Measurements from ENCODE around the gene CRTAC1.

CRTAC1 gene

DNA sequence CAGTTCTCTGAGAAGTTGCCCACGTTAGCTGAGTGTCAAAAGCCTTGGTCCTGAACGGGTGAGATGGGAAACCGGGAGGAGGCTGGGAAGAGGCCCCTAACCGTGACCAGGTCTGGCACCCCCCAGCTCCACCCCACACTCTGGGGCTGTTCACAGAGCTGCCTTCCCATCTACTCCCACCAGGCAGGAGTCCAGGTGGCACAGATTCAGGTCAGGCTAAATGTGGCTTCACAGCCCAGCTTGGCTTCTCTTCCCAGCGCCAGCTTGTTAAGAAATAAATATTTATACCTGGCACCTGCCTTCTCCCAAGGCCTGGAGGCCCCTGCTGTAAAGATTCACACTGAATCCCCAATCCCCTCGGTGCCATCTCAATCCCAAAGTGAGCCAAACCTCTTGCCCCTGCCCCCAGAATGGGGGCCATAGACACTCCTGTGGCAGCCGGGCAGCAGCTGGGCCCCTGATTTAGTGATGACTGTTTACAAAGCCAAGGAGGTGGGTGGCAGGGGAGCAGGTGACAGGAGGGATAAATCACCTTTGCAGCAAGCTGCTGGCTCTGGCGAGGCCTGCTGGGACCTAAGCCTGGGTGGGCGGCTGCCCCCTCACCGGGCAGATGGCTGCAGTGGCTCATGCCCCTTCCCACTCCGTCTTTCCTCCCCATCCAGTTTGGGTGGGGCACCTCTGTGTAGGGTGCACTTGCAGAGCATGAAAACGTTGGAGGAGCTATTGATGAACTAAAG lies 108.2 kb downstream of the CRTAC1 start:
- no peak for DNase-seq

DNA sequence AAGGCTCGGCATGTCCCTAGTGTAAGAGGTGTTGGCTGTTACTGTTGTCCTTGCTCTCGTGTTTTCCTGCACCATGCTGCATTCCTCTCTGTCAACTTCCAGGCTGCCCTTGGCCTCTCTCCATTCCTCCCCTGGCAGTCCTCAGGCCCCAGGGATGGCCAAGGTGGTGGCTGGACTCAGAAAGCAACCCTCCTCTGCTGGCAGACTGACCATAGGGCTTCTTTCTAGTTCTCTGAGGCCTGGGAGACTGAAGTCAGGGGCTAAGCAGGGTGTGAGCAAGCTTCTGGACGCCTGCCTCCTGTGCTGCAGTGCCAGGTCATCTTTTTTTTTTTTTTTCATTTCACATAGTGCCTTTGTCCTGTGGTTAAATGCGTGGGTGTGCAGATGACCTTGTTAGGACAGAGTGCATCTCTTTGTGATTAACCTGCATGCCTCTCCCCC lies 108.8 kb downstream of the CRTAC1 start:
- DNase-seq, result no peak

- no peak for DNase-seq
These were observed 109.6 kb downstream of the CRTAC1 start for GRCh38 chr10:97920865-97921264.

GRCh38 chr10:97919012-97919411 lies 111.4 kb downstream of the CRTAC1 start:
- no peak for DNase-seq

DNA sequence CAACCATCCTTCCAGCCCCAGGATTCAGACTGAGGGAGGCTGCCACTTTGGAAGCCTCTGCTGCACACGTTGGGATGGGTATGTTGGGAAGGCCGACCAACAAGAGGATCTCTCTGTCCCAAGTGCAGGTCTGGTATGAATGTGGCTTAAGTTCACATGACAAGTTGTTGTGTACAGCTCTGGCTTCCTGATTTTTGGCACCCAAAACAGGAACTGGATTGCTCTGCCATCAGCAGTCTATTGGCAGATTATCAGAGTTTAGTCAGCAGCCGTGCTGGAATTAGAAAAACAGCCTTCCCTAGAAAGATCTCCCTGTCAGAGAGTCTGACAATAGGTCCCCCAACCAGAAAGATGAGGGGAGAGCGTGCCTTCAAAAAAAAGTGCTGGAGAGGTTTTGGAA lies 113.8 kb downstream of the CRTAC1 start:
- no peak for DNase-seq

- DNase-seq, result no peak
These were observed 114.9 kb downstream of the CRTAC1 start for GRCh38 chr10:97915346-97916131.

DNA sequence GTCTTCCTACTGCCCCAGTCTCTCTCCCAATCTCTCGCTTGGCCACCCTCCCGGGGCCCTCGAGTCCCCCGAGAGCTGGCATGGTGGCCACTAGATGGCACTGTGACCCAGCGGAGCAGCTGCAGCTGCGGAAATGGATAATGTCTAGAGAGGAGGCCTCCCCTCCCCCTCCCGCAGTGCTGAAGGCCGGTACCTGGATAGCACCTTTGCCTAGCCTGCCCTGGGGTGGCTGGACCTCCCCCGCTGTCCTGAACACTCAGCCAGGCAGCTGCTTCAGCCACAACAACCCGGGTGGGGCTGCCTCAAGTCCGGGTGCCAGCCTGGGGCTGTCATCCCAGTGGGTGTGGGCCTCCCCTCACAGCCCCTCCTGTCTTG lies 115.6 kb downstream of the CRTAC1 start:
- peak; percentile 84 to 86 for DNase-seq

DNA sequence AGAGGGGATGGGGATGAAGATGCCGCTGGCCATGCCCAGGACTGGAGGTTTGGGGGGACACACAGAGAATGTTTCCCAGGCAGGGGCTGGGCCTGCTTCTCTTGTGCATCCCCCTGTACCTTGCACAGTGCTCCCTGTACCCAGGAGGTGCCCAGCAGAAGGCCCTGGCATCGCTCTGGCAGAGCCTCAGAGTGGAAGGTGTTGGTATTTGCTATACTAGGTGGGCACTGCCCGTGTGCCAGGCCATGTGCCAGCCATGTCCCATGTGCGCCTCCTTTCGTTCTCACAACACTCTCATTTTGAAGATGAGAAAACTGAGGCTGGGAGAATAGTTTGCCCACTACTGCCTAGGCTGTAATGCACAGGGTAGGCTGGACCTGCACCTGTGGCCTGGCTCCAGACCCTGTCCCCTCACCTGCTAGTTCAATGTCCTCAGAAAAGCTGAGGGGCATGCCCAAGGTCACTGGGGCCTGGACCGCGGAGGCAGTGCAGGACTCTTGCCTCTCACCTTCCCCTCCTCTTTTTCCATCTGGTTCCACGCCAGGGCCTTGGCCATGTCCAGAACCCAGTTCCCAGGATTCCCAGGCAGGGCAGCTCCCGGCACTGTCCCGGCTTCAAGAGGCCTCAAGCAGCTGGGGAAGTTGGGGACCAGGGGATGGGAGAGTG lies 116.1 kb downstream of the CRTAC1 start:
- no peak for DNase-seq

GRCh38 chr10:97913614-97914013 lies 116.8 kb downstream of the CRTAC1 start:
- no peak for DNase-seq

DNA sequence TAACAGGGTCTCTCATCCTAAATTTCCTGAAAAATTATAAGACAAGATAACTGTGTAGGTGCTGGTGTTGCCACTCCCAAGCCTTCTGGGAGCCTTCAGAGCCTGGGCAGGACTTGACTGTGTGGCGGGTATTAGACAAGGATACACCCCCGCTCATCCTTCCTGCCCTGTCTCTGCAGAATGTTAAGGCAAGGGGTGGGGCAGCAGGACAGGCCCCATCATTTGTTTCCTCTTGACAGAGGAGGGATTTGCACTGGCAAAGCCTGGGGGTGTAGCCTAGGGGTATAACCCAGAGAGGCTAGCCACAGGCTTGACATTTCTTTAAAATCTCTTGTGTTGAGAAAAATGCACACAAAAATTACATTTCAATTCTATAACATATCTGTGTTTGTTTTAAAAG lies 117.2 kb downstream of the CRTAC1 start:
- DNase-seq, result no peak

DNA sequence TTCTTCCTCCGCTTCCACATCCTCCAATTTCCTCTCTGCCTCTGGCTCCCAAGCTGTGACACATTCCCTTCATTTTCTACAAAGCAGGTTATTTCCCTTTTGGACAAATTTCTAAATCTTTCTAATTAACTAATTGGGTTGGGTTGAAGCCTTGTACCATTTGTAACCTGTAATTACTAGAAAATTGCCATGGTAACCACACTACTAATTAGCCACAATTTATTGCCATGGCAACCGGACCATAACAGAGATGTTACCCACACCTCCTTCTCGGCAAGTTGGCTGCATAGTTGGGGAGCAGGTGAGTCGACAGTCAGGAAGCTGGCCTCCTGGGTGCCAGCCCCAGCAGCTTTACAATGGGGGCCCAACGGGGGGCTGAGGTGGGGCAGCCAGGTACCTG lies 119.2 kb downstream of the CRTAC1 start:
- no peak for DNase-seq

GRCh38 chr10:97910661-97911060 lies 119.8 kb downstream of the CRTAC1 start:
- no peak for DNase-seq

GRCh38 chr10:97907830-97908229 lies 122.6 kb downstream of the CRTAC1 start:
- no peak for DNase-seq

DNA sequence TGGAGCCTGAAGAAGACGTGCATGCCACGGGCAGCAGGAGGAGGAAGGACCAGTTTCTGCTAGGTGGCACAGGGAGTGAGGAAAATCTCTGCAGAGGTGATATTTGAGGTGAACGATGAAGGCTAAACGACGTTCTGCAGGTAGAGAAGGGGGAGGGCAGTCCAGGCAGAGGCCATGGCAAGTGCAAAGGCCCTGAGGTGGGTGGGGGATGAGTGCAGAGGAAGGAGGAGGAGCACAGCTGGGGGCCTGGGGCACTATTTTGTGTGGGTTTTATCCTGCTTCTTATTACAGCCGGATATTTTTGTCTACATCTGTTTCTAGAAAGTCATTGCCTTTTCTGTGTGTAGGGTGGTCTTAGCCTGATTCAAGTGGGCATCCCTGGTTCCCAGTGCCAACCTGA lies 123.2 kb downstream of the CRTAC1 start:
- no peak for DNase-seq

GRCh38 chr10:97905276-97905675 lies 125.1 kb downstream of the CRTAC1 start:
- no peak for DNase-seq

GRCh38 chr10:97904576-97904975 lies 125.8 kb downstream of the CRTAC1 start:
- no peak for DNase-seq

- no peak for DNase-seq
These were observed 126.4 kb downstream of the CRTAC1 start for GRCh38 chr10:97904018-97904381.

GRCh38 chr10:97903128-97904017 lies 127.0 kb downstream of the CRTAC1 start:
- DNase-seq, result no peak

GRCh38 chr10:97901381-97901780 lies 129.0 kb downstream of the CRTAC1 start:
- no peak for DNase-seq

DNA sequence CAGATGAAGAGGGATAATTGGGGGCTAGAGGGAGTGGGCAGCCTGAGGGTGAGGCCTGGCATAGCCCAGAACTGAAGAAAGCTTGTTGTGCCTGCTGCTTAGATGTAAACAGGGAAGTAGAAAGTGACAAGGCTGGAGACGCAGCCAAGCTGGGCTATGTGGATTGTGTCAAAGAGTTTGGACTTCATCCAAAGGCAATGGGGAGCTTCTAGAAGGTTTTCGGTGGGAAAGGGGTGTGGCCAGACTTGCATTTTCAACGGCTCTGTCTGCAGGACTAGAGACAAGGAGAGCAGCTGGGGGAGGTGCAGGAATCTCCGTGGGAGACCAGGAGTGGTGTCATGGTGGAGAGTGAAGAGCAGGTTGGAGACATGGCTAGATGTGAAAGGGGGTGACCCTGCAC lies 132.0 kb downstream of the CRTAC1 start:
- DNase-seq, result no peak

GRCh38 chr10:97896756-97897358 lies 133.6 kb downstream of the CRTAC1 start:
- no peak for DNase-seq

DNA sequence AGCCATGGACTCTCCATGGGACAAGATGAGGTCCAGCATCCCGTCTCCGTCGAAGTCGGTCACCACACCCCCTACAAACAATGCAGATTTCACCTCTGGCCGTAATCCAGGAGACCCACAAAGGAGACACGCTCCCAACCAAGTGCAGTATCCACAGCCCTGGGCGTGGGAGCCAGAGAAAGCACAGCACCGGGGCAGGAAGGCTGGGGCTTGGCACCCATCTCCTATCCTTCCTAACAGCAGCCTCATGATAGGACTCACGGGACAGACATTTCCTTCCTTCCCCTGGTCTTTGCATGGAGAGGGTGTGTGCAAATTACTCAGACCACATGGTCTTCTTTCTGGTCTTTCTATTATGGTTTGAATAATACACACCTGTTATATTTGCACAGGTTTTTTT lies 134.5 kb downstream of the CRTAC1 start:
- no peak for DNase-seq

DNA sequence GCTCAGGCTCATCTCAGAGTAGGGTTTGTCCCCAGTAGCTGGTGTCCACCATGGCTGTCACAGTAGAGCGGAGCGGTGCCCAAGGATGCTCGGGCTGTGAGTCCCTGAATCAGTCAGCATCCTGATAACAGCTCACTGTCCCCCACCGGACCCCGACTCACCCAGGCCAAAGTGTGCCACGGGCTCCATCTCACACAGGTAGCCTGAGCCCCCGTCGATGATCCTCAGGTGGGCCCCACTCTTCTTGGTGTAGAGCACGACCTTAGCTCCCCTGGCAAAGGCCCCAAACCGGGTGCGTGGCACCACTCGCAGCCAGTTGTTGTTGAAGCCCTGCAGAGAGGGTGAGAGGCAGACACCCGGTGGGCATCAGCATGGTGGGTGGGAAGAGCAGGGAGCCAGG lies 135.3 kb downstream of the CRTAC1 start:
- no peak for DNase-seq
